Fibroblast of mammary gland (primary cell): Measurements from ENCODE around the gene TNS1.

ENCODE experiments used
- DNase-seq: peaks from one replicate; pipeline ENCODE4 v3.0.0-alpha.2; 2010; ENCODE audit warnings: low read depth
- H3K4me3 ChIP-seq: 2 replicates; pipeline ENCODE4 v1.5.1; 2011; ENCODE audit warnings: low read depth, mild to moderate bottlenecking, low read length, moderate library complexity; ENCODE audit not compliant: control insufficient read depth
- TF ChIP-seq, protein P1 (sequence below): conservative IDR thresholded peaks from 2 replicates; pipeline ENCODE4 v1.5.1; 2011; ENCODE audit warnings: low read depth, low read length, inconsistent platforms; ENCODE audit not compliant: control insufficient read depth, insufficient read depth

Gene TNS1

DNA sequence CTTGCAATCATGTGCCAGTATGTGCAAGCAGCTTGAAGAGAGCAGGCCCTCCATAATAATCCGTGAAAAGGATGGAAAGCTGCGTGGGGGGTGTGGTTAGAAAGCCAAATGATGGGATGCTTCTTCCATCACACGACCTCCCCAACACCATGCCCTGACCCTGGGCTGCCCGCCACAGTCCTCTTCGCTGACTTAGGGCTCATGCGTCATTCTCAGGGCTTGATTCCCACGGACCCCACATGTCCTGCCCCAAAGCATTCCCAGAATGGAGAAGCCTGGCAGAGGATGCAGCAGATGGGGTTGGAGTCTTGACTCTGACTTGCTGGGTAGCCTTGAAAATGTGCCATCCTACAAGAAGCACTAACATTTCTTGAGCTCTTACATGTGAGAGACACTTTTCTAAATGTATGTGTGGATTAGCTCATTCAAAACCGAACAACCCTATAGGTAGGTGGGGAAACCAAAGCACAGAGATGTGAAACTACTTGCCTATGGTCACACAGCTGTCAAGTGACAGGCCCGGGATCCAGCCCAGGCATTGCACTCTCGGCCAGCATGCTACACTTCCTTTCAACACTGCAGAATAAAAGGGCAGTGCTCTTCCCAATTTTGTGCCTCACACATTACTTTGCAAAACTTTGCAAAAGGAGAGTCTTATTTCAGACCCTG is 3.7 kb downstream of the TNS1 start:
- TF ChIP-seq, protein P1, sequence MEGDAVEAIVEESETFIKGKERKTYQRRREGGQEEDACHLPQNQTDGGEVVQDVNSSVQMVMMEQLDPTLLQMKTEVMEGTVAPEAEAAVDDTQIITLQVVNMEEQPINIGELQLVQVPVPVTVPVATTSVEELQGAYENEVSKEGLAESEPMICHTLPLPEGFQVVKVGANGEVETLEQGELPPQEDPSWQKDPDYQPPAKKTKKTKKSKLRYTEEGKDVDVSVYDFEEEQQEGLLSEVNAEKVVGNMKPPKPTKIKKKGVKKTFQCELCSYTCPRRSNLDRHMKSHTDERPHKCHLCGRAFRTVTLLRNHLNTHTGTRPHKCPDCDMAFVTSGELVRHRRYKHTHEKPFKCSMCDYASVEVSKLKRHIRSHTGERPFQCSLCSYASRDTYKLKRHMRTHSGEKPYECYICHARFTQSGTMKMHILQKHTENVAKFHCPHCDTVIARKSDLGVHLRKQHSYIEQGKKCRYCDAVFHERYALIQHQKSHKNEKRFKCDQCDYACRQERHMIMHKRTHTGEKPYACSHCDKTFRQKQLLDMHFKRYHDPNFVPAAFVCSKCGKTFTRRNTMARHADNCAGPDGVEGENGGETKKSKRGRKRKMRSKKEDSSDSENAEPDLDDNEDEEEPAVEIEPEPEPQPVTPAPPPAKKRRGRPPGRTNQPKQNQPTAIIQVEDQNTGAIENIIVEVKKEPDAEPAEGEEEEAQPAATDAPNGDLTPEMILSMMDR, result no peak
- H3K4me3 ChIP-seq, result no peak overlapping the region
- DNase-seq, result peak; percentile 68

GRCh38 chr2:217997510-217997909 is 5.3 kb downstream of the TNS1 start:
- TF ChIP-seq, protein P1, result no peak
- DNase-seq, result no peak

GRCh38 chr2:217996361-217996760 is 6.4 kb downstream of the TNS1 start:
- TF ChIP-seq, protein P1, result no peak
- peak overlapping the region; percentile 15 for H3K4me3 ChIP-seq
- peak; percentile 97 for DNase-seq

More at GRCh38 chr2:217997510-217997909, 5.3 kb downstream of the TNS1 start:
- H3K4me3 ChIP-seq, result no peak overlapping the region

GRCh38 chr2:217995731-217996231 is 7.0 kb downstream of the TNS1 start:
- TF ChIP-seq, protein P1, result no peak
- peak overlapping the region; percentile 15 for H3K4me3 ChIP-seq
- DNase-seq, result peak; percentile 78

GRCh38 chr2:217994776-217995274 is 8.0 kb downstream of the TNS1 start:
- TF ChIP-seq, protein P1, result no peak
- DNase-seq, result peak; percentile 88
- H3K4me3 ChIP-seq, result no peak overlapping the region

DNA sequence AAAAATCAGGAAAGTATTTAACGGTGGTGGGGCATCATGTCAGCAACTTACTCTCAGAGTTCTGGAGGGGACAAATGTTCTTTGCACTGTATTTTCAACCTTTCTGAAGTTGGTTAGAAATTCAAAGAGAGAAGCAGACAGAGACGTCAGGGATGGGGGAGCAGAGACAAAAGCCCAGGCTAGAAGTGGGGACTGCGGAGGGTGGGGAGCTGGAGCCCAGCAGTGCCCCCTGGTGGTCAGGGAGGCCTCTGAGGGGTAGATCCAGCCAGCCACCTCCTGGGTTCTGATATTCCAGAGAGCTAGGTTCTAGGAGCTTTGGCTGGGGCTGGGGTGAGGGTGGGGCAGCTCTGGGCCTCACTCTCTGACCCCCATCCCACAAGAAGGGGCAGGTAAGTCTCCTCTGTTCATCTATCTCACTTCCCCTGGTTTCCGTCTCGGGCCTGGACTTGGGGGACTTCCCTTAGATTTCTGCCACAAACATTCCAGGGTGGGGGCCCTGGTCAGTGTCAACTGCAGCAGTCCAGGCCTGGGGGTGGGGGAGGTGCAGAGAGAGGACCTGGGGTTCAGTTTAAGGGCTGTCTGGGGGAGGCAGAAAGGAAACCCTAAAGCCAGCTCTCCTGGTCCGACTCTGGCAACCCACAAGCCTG is 8.9 kb downstream of the TNS1 start:
- TF ChIP-seq, protein P1, result peak; percentile 80
- H3K4me3 ChIP-seq, result no peak overlapping the region
- DNase-seq, result peak; percentile 54
